ENCODE results near the gene KLHDC4. TPM values are rescaled to one million over a fixed set of nuclear protein-coding genes. Genes with fewer than 3 reads are reported as not detected.

KLHDC4 gene
- total and polyA plus RNA-seq, 12 donors = 7.8 to 31.7 (median 13.5) TPM

DNA sequence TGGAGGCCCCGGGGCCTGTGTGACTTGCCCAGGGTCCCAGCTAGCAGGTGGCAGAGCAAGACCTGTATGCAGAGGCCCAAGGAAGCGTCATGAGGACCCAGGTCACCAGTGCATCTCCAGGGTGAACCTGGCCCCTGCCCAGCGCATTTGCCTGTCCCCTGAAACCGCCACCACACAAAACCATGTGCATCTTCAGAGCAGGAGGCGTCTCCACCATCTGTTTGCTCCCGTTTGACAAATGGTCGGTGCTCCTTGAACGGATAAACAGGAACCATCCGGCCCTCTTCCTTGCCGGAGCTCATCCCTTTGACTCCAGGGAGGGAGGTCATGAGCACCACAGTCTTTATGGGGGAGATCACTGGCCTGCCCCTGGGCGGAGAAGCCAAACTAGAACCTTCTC, 101.0 kb downstream of the KLHDC4 start:
- H3K4me1 ChIP-seq = no peaks in the 10 kb centered on the region
- no peak overlapping the region for H3K27ac ChIP-seq
- H3K36me3 ChIP-seq = no peaks in the 10 kb centered on the region
- TF ChIP-seq CTCF (IDR thresholded peaks at IDR 0.05) = no peak
- WGBS, 2 donors = 73 to 75% methylated on average over 11 of the region's 11 CpGs
- H3K9me3 ChIP-seq = no peaks in the 10 kb centered on the region
- intact Hi-C loops (cut with DNase I) = no loop called here
- no peak overlapping the region for H3K4me3 ChIP-seq
- peaks cover 0 to 52% (median 17%) of the 10 kb centered on the region in 7 donors for H3K27me3 ChIP-seq
- ATAC-seq (no peak), DNase-seq (no peak)

DNA sequence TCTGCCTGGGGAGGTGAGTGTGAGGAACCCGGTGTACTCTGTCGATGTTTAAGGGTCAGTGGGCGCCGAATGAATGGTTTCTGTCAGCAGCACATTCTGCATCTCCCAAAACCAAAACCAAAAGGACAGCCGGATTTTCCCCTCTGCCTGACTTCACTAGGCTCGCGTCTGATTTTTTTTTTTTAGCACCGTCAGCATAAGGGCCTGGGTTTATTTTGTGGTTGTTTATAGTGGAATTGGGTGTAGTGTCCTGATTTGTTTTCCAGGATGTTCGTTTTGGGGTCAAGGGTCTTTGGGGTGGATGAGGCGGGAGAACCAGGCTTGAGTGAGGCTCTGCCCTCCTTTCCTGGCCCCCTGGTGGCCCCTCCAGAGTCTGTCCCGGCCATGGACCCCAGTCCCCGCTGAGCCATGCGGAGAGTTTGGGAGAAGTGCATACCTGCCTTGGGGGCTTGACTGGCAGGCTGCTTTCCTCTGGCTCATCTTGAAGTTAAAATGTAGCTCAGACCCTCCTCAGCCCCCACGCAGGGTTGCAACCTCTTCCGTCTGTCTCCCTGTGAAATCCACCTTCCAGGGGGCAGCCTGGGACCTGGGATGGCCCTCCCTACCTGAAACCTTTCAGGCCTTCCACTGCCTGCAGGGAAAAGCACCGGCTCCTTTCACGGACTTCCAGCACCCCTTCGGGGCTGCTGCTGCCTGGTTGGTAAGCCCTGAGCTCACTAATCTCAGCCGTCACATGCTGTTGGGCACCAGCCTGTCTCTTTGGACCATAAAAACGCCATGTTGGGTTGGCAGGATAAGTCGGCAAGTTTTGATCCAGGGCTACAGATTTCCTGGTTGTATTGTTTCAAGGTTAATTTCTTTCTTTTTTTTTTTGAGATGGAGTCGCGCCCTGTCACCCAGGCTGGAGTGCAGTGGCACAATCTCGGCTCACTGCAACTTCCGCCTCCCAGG, 103.3 kb downstream of the KLHDC4 start:
- H3K27ac ChIP-seq = no peak overlapping the region
- WGBS, 2 donors = 80% methylated on average over 25 of the region's 25 CpGs
- intact Hi-C loops (cut with DNase I) = no loop called here
- no peak for DNase-seq
- no peaks in the 10 kb centered on the region for H3K4me1 ChIP-seq
- H3K4me3 ChIP-seq = no peak overlapping the region
- no peak for ATAC-seq
- H3K36me3 ChIP-seq = no peaks in the 10 kb centered on the region
- peaks cover 0 to 52% (median 18%) of the 10 kb centered on the region in 7 donors for H3K27me3 ChIP-seq
- TF ChIP-seq CTCF (IDR thresholded peaks at IDR 0.05) = no peak
- peaks cover 0 to 6% (median 0%) of the 10 kb centered on the region in 11 donors for H3K9me3 ChIP-seq

DNA sequence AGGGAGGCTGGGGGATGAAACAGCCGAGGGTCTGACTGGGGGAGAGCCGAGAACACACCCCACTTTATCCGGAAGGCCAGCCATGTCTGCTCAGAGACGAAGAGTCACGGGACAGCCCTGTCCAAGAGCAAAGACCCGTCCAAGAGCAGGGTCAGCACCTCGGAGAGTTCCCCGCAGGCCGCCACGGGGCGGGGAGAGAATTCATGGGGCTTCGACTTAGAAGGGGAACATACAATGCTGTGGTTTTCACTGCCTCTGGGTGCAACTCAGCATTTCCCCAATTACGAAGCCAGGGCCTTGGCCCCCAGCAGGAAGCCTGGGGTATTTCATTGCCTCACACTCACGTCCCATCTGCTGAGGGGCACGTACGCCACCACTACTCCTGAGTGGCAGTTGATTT, 104.2 kb downstream of the KLHDC4 start:
- Histone ChIP-seq H3K9me3 (peaks cover 0 to 8% (median 0%) of the 10 kb centered on the region in 11 donors), H3K27ac (no peak overlapping the region), H3K4me3 (no peak overlapping the region), H3K4me1 (no peaks in the 10 kb centered on the region), H3K36me3 (no peaks in the 10 kb centered on the region), H3K27me3 (peaks cover 0 to 49% (median 18%) of the 10 kb centered on the region in 7 donors)
- DNase-seq (peak; percentile 43 to 46), ATAC-seq (peak in 6 of 8 donors; percentile 36 to 68 (median 57))
- 11 to 13% methylated on average over 16 of the region's 16 CpGs for WGBS, 2 donors
- TF ChIP-seq CTCF (IDR thresholded peaks at IDR 0.05) = peak in 1 of 9 donors; percentile 16
- intact Hi-C loops (cut with DNase I) = no loop called here

GRCh38 chr16:87658564-87659225, 107.1 kb downstream of the KLHDC4 start:
- H3K36me3 ChIP-seq = no peaks in the 10 kb centered on the region
- TF ChIP-seq CTCF (IDR thresholded peaks at IDR 0.05) = no peak
- H3K27ac ChIP-seq = no peak overlapping the region
- no peaks in the 10 kb centered on the region for H3K4me1 ChIP-seq
- ATAC-seq (no peak), DNase-seq (no peak)
- peaks cover 0 to 52% (median 18%) of the 10 kb centered on the region in 7 donors for H3K27me3 ChIP-seq
- WGBS, 2 donors = 44 to 54% methylated on average over 14 of the region's 14 CpGs
- H3K4me3 ChIP-seq = no peak overlapping the region
- H3K9me3 ChIP-seq = peaks cover 0 to 8% (median 0%) of the 10 kb centered on the region in 11 donors
- intact Hi-C loops (cut with DNase I) = no loop called here

Other genes starting within 250 kb of the KLHDC4 start
- under 1 TPM in 5 of 10 donors, not detected in 5; 0.08 to 0.79 (median 0.10) TPM for gene JPH3, start 163.5 kb downstream of the KLHDC4 start, total RNA-seq
- gene JPH3, start 163.5 kb downstream of the KLHDC4 start, polyA plus RNA-seq = under 1 TPM in 1 of 2 donors, not detected in 1; 0.06 TPM
- 10 to 100 TPM in 2 of 10 donors, 1 to 10 TPM in 8; 1.2 to 15.3 (median 4.1) TPM for gene SLC7A5, start 103.5 kb upstream of the KLHDC4 start, total RNA-seq
- gene SLC7A5, start 103.5 kb upstream of the KLHDC4 start, polyA plus RNA-seq = 1 to 10 TPM; 3.5 to 4.7 TPM
- under 1 TPM in 4 of 10 donors, not detected in 6; 0.15 to 0.65 (median 0.27) TPM for gene CA5A, start 170.5 kb upstream of the KLHDC4 start, total RNA-seq
- under 1 TPM in 1 of 2 donors, not detected in 1; 0.29 TPM for gene CA5A, start 170.5 kb upstream of the KLHDC4 start, polyA plus RNA-seq
- gene BANP, start 185.4 kb upstream of the KLHDC4 start, total RNA-seq = 10 to 100 TPM in 9 of 10 donors, 1 to 10 TPM in 1; 9.3 to 20.4 (median 14.3) TPM
- gene BANP, start 185.4 kb upstream of the KLHDC4 start, polyA plus RNA-seq = 10 to 100 TPM in 1 of 2 donors, 1 to 10 TPM in 1; 6.1 to 11.3 TPM

All from heart right ventricle (tissue), 16 donors.